Caco-2 (cell line): ENCODE results near the gene OASL. TPM values are rescaled to one million over a fixed set of nuclear protein-coding genes. Genes with fewer than 3 reads are reported as not detected.

Experiments used
- BruUV-seq: library from RNA; stranded (reverse); fragments of 400-500 nt; replicated peaks from 2 replicates; lab custom pipeline; 2021; lab: Mats Ljungman, UMichigan
- CTCF ChIA-PET: fragments of 300-600 bp; sonication (Branson Sonifier 250); formaldehyde crosslinking; loops from one replicate; lab custom pipeline; 2022; ENCODE audit warnings: antibody characterized with exemption; lab: Charles Lee
- POLR2A ChIA-PET: fragments of 300-600 bp; sonication (Branson Sonifier 250); formaldehyde crosslinking; loops from one replicate; lab custom pipeline; 2022; ENCODE audit warnings: antibody characterized with exemption; lab: Charles Lee
- DNase-seq, 2 experiments: peaks; one replicate each; pipeline versions ENCODE4 v3.0.0 to v3.0.0-alpha.2; 2020 to 2022
- H3K27me3 ChIP-seq: replicated peaks from 2 replicates; pipeline ENCODE4 v1.6.0; 2011; ENCODE audit warnings: low read length; ENCODE audit not compliant: control insufficient read depth, insufficient read depth
- H3K36me3 ChIP-seq: 2 replicates; pipeline ENCODE4 v1.5.1; 2011; ENCODE audit warnings: low read length; ENCODE audit not compliant: control insufficient read depth, insufficient read depth
- H3K4me1 ChIP-seq: fragments of 250-450 bp; sonication (Bioruptor Pico); 2 replicates; pipeline ENCODE4 v1.5.1; 2020; ENCODE audit warnings: mild to moderate bottlenecking
- H3K4me3 ChIP-seq: 2 replicates; pipeline ENCODE4 v1.5.1; 2011; ENCODE audit warnings: low read depth, mild to moderate bottlenecking, control low read depth, low read length
- H3K9me3 ChIP-seq: fragments of 250-450 bp; sonication (Bioruptor Pico); 2 replicates; pipeline ENCODE4 v1.5.1; 2020; ENCODE audit warnings: mild to moderate bottlenecking, moderate library complexity
- H3K27ac Mint-ChIP-seq: one replicate; pipeline ENCODE4 v1.8.0; 2022; ENCODE audit warnings: mixed read lengths; ENCODE audit not compliant: unreplicated experiment
- H3K27me3 Mint-ChIP-seq: one replicate; pipeline ENCODE4 v1.8.0; 2022; ENCODE audit warnings: mixed read lengths; ENCODE audit not compliant: insufficient read depth, unreplicated experiment
- H3K36me3 Mint-ChIP-seq: one replicate; pipeline ENCODE4 v1.8.0; 2022; ENCODE audit warnings: mild to moderate bottlenecking, mixed read lengths; ENCODE audit not compliant: insufficient read depth, unreplicated experiment
- H3K4me1 Mint-ChIP-seq: one replicate; pipeline ENCODE4 v1.8.0; 2022; ENCODE audit warnings: low read depth, mixed read lengths; ENCODE audit not compliant: unreplicated experiment
- H3K4me3 Mint-ChIP-seq: one replicate; pipeline ENCODE4 v1.8.0; 2022; ENCODE audit warnings: mild to moderate bottlenecking, moderate library complexity, mixed read lengths; ENCODE audit not compliant: unreplicated experiment
- H3K9me3 Mint-ChIP-seq: one replicate; pipeline ENCODE4 v1.8.0; 2022; ENCODE audit warnings: mixed read lengths; ENCODE audit not compliant: unreplicated experiment
- intact Hi-C: fragments of 100-400 bp; cut with micrococcal nuclease; formaldehyde crosslinking; loops from one replicate; pipeline ENCODE4 v1.10.0; 2022; ENCODE audit not compliant: unreplicated experiment
- total RNA-seq: library from RNA; stranded (reverse); gene quantifications from 2 replicates; pipeline ENCODE4 v1.2.3, GENCODE V29; 2022
- TF ChIP-seq, protein P1 (sequence below), 2 experiments: fragments of 200-600 bp in 1 of 2; IDR thresholded peaks; 1 replicate in 1 of 2; 2 replicates in 1 of 2; pipeline versions ENCODE4 v1.5.1 to v1.8.0; 2011 to 2022; ENCODE audit warnings: antibody characterized with exemption in 1 of 2, control low read depth in 1 of 2, inconsistent platforms in 1 of 2, low read depth in 1 of 2, low read length in 1 of 2, mild to moderate bottlenecking in 1 of 2, moderate library complexity in 1 of 2; ENCODE audit not compliant: insufficient read depth in 1 of 2, severe bottlenecking in 1 of 2, unreplicated experiment in 1 of 2

The OASL gene
- total RNA-seq, 1 experiment from 2014 or later: 0.11 TPM

DNA sequence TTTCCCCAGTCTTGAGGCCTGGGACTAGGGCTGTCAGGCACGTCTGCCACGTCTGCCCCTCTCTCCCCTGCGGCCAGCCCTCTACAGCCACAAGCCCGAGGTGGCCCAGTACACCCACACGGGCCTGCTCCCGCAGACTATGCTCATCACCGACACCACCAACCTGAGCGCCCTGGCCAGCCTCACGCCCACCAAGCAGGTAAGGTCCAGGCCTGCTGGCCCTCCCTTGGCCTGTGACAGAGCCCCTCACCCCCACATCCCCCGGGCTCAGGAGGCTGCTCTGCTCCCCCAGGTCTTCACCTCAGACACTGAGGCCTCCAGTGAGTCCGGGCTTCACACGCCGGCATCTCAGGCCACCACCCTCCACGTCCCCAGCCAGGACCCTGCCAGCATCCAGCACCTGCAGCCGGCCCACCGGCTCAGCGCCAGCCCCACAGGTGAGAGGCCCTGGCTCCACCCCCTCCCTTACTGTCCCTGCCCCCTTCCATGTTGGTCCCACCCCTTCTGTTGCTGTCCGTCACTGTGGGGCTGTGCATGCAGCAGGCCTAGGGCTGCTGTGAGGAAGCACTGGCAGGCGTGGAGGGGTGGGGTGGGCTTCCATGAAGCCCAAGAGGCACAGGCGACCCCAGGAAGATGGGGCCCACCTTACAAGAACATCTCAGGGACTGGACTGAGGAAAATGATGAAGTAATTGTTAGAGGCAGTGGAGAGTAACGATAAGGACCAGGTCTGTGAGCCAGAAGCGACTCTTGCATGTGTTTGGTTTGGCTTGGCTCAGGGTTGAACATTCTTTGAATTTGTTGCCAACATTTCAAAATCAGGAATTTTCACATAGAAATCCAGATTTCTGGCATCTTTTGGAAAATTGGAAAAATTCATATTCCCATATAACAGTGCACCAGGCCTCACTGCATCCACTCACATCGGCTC lies 39.6 kb downstream of the OASL start:
- intact Hi-C loops: no loop called here
- H3K27me3 Mint-ChIP-seq: no peaks in the 10 kb centered on the region
- H3K9me3 Mint-ChIP-seq: peaks cover 11% of the 10 kb centered on the region
- no peaks in the 10 kb centered on the region for H3K4me1 ChIP-seq
- DNase-seq: no peak
- H3K36me3 Mint-ChIP-seq: peaks cover 75% of the 10 kb centered on the region
- POLR2A ChIA-PET: no interaction called here
- H3K4me3 ChIP-seq: no peak overlapping the region
- CTCF ChIA-PET: no interaction called here
- H3K4me1 Mint-ChIP-seq: no peaks in the 10 kb centered on the region
- BruUV-seq: no TSS peak
- H3K36me3 ChIP-seq: peaks cover 9% of the 10 kb centered on the region
- H3K27ac Mint-ChIP-seq: no peak overlapping the region
- no peaks in the 10 kb centered on the region for H3K27me3 ChIP-seq
- no peaks in the 10 kb centered on the region for H3K9me3 ChIP-seq
- no peak overlapping the region for H3K4me3 Mint-ChIP-seq
- TF ChIP-seq, protein P1, sequence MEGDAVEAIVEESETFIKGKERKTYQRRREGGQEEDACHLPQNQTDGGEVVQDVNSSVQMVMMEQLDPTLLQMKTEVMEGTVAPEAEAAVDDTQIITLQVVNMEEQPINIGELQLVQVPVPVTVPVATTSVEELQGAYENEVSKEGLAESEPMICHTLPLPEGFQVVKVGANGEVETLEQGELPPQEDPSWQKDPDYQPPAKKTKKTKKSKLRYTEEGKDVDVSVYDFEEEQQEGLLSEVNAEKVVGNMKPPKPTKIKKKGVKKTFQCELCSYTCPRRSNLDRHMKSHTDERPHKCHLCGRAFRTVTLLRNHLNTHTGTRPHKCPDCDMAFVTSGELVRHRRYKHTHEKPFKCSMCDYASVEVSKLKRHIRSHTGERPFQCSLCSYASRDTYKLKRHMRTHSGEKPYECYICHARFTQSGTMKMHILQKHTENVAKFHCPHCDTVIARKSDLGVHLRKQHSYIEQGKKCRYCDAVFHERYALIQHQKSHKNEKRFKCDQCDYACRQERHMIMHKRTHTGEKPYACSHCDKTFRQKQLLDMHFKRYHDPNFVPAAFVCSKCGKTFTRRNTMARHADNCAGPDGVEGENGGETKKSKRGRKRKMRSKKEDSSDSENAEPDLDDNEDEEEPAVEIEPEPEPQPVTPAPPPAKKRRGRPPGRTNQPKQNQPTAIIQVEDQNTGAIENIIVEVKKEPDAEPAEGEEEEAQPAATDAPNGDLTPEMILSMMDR (IDR thresholded peaks at IDR 0.05; ENCODE audit: insufficient read depth in 1 of 2, low read depth in 1 of 2, low read length in 1 of 2, severe bottlenecking in 1 of 2, unreplicated experiment in 1 of 2): no peak

DNA sequence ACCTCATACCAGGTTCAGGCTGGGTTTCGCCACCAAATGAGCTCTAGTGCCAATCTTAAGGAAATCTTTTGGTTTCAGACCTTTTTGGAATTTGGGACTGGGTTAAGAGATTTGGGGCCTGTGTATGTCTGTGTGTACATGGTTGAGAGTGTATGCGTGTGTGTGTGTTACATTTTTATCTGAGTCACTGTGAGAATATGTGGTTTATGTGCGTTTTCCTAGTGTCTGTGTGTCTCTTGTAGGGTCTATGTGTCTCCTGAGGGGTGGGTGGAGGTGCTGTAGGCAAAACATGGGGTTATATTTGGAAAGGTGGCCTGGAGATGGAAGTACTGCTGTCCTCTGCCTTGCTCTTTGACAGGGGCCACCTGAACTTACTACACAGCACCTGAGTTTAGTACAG lies 40.6 kb downstream of the OASL start:
- Histone ChIP-seq H3K4me3 (no peak overlapping the region), H3K4me1 (no peaks in the 10 kb centered on the region), H3K9me3 (no peaks in the 10 kb centered on the region), H3K36me3 (peaks cover 8% of the 10 kb centered on the region), H3K27me3 (no peaks in the 10 kb centered on the region)
- Mint-ChIP-seq H3K27me3 (no peaks in the 10 kb centered on the region), H3K27ac (no peak overlapping the region), H3K9me3 (peaks cover 14% of the 10 kb centered on the region), H3K36me3 (peaks cover 73% of the 10 kb centered on the region), H3K4me1 (no peaks in the 10 kb centered on the region), H3K4me3 (no peak overlapping the region)
- intact Hi-C loops: no loop called here
- DNase-seq: no peak
- POLR2A ChIA-PET: no interaction called here
- TF ChIP-seq, protein P1 (IDR thresholded peaks at IDR 0.05; ENCODE audit: insufficient read depth in 1 of 2, low read depth in 1 of 2, low read length in 1 of 2, severe bottlenecking in 1 of 2, unreplicated experiment in 1 of 2): no peak
- CTCF ChIA-PET: no interaction called here
- no TSS peak for BruUV-seq

DNA sequence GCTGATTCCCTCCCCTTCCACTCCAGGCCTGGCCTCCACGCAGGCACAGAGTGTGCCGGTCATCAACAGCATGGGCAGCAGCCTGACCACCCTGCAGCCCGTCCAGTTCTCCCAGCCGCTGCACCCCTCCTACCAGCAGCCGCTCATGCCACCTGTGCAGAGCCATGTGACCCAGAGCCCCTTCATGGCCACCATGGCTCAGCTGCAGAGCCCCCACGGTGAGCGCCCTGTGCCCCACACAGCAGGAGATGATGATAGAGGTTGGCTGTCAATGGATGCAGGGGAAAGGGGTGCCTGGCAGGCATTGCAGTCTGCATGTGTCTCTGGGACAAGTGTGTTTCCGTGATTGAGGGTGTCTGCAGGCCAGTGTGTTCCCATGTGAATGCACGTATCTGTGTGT lies 41.6 kb downstream of the OASL start:
- intact Hi-C loops: no loop called here
- H3K9me3 Mint-ChIP-seq: peaks cover 14% of the 10 kb centered on the region
- peaks cover 10% of the 10 kb centered on the region for H3K36me3 ChIP-seq
- no peak overlapping the region for H3K4me3 ChIP-seq
- H3K27me3 ChIP-seq: no peaks in the 10 kb centered on the region
- TF ChIP-seq, protein P1 (IDR thresholded peaks at IDR 0.05; ENCODE audit: insufficient read depth in 1 of 2, low read depth in 1 of 2, low read length in 1 of 2, severe bottlenecking in 1 of 2, unreplicated experiment in 1 of 2): no peak
- no TSS peak for BruUV-seq
- H3K4me3 Mint-ChIP-seq: no peak overlapping the region
- peaks cover 72% of the 10 kb centered on the region for H3K36me3 Mint-ChIP-seq
- ChIA-PET CTCF (no interaction called here), POLR2A (no interaction called here)
- DNase-seq: no peak
- no peaks in the 10 kb centered on the region for H3K9me3 ChIP-seq
- H3K4me1 Mint-ChIP-seq: no peaks in the 10 kb centered on the region
- no peak overlapping the region for H3K27ac Mint-ChIP-seq
- no peaks in the 10 kb centered on the region for H3K27me3 Mint-ChIP-seq
- no peaks in the 10 kb centered on the region for H3K4me1 ChIP-seq
